ENCODE results near the gene BPI.
"Not testable (repeated sequence)": the region's sequence is repeated elsewhere in the genome, so short reads cannot be mapped to it uniquely, and the experiment has no call there.

BPI gene

DNA sequence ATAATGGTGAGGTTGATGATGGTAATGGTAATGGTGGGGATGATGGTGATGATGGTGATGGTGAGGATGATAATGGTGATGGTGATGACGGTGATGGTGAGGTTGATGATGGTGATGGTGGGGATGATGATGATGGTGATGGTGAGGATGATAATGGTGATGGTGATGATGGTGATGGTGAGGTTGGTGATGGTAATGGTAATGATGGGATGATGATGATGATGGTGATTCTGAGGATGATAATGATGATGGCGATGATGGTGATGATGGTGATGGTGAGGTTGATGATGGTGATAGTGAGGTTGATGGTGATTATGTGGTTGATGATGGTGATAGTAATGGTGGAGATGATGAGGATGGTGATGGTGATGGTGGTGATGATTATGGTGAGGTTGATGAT lies 9.7 kb downstream of the BPI start:
- in situ Hi-C loops (cut with HindIII; ENCODE audit: low pct_ligation_motif_present, low sequenced_read_pairs): no loop called here
- no peak for DNase-seq
- TF ChIP-seq, protein P1, sequence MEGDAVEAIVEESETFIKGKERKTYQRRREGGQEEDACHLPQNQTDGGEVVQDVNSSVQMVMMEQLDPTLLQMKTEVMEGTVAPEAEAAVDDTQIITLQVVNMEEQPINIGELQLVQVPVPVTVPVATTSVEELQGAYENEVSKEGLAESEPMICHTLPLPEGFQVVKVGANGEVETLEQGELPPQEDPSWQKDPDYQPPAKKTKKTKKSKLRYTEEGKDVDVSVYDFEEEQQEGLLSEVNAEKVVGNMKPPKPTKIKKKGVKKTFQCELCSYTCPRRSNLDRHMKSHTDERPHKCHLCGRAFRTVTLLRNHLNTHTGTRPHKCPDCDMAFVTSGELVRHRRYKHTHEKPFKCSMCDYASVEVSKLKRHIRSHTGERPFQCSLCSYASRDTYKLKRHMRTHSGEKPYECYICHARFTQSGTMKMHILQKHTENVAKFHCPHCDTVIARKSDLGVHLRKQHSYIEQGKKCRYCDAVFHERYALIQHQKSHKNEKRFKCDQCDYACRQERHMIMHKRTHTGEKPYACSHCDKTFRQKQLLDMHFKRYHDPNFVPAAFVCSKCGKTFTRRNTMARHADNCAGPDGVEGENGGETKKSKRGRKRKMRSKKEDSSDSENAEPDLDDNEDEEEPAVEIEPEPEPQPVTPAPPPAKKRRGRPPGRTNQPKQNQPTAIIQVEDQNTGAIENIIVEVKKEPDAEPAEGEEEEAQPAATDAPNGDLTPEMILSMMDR (IDR thresholded peaks at IDR 0.05; ENCODE audit: low read depth, low read length, missing control alignments): no peak
- Histone ChIP-seq H3K27ac (no peak overlapping the region), H3K36me3 (replicated peaks) (no peaks in the 10 kb centered on the region), H3K27me3 (replicated peaks) (no peaks in the 10 kb centered on the region), H3K4me3 (ENCODE audit: low read depth, low read length) (no peak overlapping the region)

DNA sequence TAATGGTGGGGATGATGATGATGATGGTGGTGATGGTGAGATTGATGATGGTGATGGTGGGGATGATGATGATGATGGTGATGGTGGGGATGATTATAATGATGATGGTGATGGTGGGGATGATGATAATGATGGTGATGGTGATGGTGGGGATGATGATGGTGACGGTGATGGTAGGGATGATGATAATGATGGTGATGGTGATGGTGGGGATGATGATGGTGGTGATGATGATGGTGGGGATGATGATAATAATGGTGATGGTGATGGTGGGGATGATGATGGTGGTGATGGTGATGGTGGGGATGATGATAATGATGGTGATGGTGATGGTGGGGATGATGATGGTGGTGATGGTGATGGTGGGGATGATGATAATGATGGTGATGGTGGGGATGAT lies 10.4 kb downstream of the BPI start:
- not testable (repeated sequence) for H3K27me3 ChIP-seq (replicated peaks)

DNA sequence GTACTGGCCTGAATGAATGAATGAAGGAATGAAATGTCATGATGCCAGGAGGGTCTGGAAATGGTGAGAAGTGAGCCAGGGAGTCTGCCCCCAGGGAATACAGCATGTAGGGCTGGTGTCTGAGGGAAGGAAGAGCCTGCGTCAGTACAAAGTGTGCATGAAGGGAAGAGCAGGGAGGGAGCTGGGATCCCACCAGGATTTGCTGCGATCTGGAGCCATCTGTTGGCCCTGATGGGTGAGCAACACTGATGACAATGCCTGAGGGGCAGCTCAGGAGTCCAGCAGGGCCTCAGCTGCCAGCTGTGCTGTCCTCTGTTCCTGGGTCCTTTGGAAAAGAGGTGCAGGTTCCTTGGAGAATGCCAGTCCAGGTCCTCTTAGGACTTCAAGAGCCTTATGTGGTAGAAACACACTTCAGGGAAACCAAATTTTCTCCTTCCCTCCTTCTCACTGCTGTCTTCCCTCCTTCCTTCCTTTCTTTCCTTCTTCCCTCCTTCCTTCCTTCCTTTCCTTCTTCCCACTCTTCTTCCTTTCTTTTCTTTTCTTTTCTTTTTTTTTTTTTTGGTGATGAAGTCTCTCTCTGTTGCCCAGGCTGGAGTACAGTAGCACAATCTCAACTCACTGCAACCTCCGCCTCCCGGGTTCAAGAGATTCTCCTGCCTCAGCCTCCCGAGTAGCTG lies 11.5 kb downstream of the BPI start:
- TF ChIP-seq, protein P1 (IDR thresholded peaks at IDR 0.05; ENCODE audit: low read depth, low read length, missing control alignments): peak; percentile 69
- Histone ChIP-seq H3K27me3 (replicated peaks) (no peaks in the 10 kb centered on the region), H3K4me3 (ENCODE audit: low read depth, low read length) (no peak overlapping the region), H3K36me3 (replicated peaks) (no peaks in the 10 kb centered on the region), H3K27ac (no peak overlapping the region)
- DNase-seq: peak; percentile 59
- in situ Hi-C loops (cut with HindIII; ENCODE audit: low pct_ligation_motif_present, low sequenced_read_pairs): no loop called here

More for the DNA sequence above, 10.4 kb downstream of the BPI start:
- in situ Hi-C loops (cut with HindIII; ENCODE audit: low pct_ligation_motif_present, low sequenced_read_pairs); DNase-seq; H3K36me3 ChIP-seq (replicated peaks); H3K4me3 ChIP-seq (ENCODE audit: low read depth, low read length); H3K27ac ChIP-seq: not testable (repeated sequence)

DNA sequence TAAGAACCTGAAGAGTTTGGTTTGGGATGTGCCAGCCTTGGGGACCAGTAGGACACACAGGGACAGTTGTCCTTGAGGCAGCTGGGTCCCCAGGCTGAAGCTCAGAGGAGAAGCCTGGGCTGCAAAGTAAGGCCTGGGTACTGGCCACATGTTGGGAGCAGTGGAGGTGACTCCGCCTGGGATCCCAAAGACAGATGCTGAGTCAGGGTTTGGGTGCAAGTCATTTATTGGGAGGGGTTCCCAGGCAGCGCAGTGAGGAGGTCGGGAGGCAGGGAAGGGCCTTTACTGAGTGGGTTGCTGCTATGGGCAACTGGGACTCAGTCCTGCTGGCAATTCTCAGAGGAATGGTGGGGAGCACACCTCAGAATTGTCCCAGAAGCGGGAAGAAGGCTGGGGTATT lies 12.4 kb downstream of the BPI start:
- DNase-seq: no peak
- H3K27ac ChIP-seq: no peak overlapping the region
- no peaks in the 10 kb centered on the region for H3K36me3 ChIP-seq (replicated peaks)
- TF ChIP-seq, protein P1 (IDR thresholded peaks at IDR 0.05; ENCODE audit: low read depth, low read length, missing control alignments): no peak
- no peaks in the 10 kb centered on the region for H3K27me3 ChIP-seq (replicated peaks)
- H3K4me3 ChIP-seq (ENCODE audit: low read depth, low read length): no peak overlapping the region
- in situ Hi-C loops (cut with HindIII; ENCODE audit: low pct_ligation_motif_present, low sequenced_read_pairs): no loop called here

DNA sequence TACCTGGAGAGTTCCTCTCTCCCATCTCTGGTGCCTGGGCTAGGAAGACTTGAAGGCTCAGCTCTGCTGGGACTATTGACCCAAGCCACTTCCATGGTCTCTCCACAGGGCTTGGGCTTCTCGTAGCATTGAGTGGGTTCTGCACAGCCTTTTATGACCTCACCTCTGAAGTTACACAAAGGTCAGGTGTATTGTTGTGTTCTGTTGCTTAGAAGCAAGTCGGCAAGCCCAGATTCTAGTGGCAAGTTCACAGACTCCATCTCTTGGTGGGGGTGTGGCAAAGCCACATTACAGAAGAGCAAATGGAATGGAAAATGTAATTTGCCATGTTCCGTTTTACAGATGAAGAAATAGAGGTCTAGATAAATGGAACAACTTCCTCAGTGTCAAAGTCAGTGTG lies 13.5 kb downstream of the BPI start:
- TF ChIP-seq, protein P1 (IDR thresholded peaks at IDR 0.05; ENCODE audit: low read depth, low read length, missing control alignments): no peak
- Histone ChIP-seq H3K27me3 (replicated peaks) (no peaks in the 10 kb centered on the region), H3K27ac (no peak overlapping the region), H3K36me3 (replicated peaks) (no peaks in the 10 kb centered on the region), H3K4me3 (ENCODE audit: low read depth, low read length) (no peak overlapping the region)
- in situ Hi-C loops (cut with HindIII; ENCODE audit: low pct_ligation_motif_present, low sequenced_read_pairs): no loop called here
- no peak for DNase-seq

DNA sequence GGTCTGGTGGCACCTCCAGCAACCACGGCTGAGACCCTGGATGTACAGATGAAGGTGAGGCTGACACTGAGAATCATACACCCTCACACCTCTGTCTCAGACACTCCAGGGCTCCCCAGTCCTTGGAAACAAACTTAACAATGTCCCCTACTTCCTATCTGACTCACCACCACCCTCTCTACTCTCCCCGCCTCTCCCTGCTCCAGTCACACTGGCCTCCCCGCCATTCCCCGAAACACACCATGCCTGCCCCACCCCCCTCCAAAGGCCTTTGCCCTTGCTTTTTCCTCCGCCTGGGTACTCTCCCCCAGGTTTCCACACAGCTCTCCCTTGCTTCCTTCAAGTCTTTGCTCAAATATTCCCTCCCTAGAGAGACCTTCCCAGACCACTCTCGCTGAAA lies 16.3 kb downstream of the BPI start:
- Histone ChIP-seq H3K27me3 (replicated peaks) (no peaks in the 10 kb centered on the region), H3K36me3 (replicated peaks) (no peaks in the 10 kb centered on the region), H3K27ac (no peak overlapping the region), H3K4me3 (ENCODE audit: low read depth, low read length) (no peak overlapping the region)
- TF ChIP-seq, protein P1 (IDR thresholded peaks at IDR 0.05; ENCODE audit: low read depth, low read length, missing control alignments): no peak
- in situ Hi-C loops (cut with HindIII; ENCODE audit: low pct_ligation_motif_present, low sequenced_read_pairs): no loop called here
- peak; percentile 26 for DNase-seq

Measured in brain microvascular endothelial cell (primary cell).